ENCODE data around the gene OTOGL. TPM values are rescaled to one million over a fixed set of nuclear protein-coding genes. Genes with fewer than 3 reads are reported as not detected.

Gene OTOGL
- total RNA-seq, 3 donors from 2014 or later: 0.16 to 1.3 (median 0.59) TPM

GRCh38 chr12:80314741-80315140, 215.4 kb downstream of the OTOGL start:
- intact Hi-C loops (cut with DNase I; ENCODE audit: low total_unique reads): no loop called here
- H3K9me3 ChIP-seq: no peaks in the 10 kb centered on the region
- no peaks in the 10 kb centered on the region for H3K4me1 ChIP-seq
- H3K36me3 ChIP-seq: no peaks in the 10 kb centered on the region
- H3K4me3 ChIP-seq: no peak overlapping the region
- H3K27ac ChIP-seq: no peak overlapping the region
- no peak for DNase-seq (ENCODE audit: low spot score in 2 of 2)
- no peak for TF ChIP-seq POLR2AphosphoS5 (IDR thresholded peaks at IDR 0.05)
- TF ChIP-seq CTCF (IDR thresholded peaks at IDR 0.05): no peak
- TF ChIP-seq POLR2A (IDR thresholded peaks at IDR 0.05): no peak
- no peaks in the 10 kb centered on the region for H3K27me3 ChIP-seq

GRCh38 chr12:80316222-80316621, 216.9 kb downstream of the OTOGL start:
- intact Hi-C loops (cut with DNase I; ENCODE audit: low total_unique reads): no loop called here
- TF ChIP-seq CTCF (IDR thresholded peaks at IDR 0.05): no peak
- TF ChIP-seq POLR2A (IDR thresholded peaks at IDR 0.05): no peak
- TF ChIP-seq POLR2AphosphoS5 (IDR thresholded peaks at IDR 0.05): no peak

GRCh38 chr12:80317307-80317706, 218.0 kb downstream of the OTOGL start:
- H3K27me3 ChIP-seq: no peaks in the 10 kb centered on the region
- DNase-seq (ENCODE audit: low spot score in 2 of 2): no peak
- TF ChIP-seq POLR2A (IDR thresholded peaks at IDR 0.05) (no peak), POLR2AphosphoS5 (IDR thresholded peaks at IDR 0.05) (no peak)
- H3K4me3 ChIP-seq: no peak overlapping the region
- H3K36me3 ChIP-seq: no peaks in the 10 kb centered on the region
- intact Hi-C loops (cut with DNase I; ENCODE audit: low total_unique reads): no loop called here
- no peaks in the 10 kb centered on the region for H3K9me3 ChIP-seq
- no peak overlapping the region for H3K27ac ChIP-seq
- H3K4me1 ChIP-seq: no peaks in the 10 kb centered on the region

More at GRCh38 chr12:80316222-80316621, 216.9 kb downstream of the OTOGL start:
- no peak overlapping the region for H3K27ac ChIP-seq
- H3K4me3 ChIP-seq: no peak overlapping the region
- no peaks in the 10 kb centered on the region for H3K4me1 ChIP-seq
- no peaks in the 10 kb centered on the region for H3K9me3 ChIP-seq
- no peaks in the 10 kb centered on the region for H3K27me3 ChIP-seq
- no peak for DNase-seq (ENCODE audit: low spot score in 2 of 2)
- no peaks in the 10 kb centered on the region for H3K36me3 ChIP-seq

GRCh38 chr12:80317899-80318298, 218.6 kb downstream of the OTOGL start:
- Histone ChIP-seq H3K4me3 (no peak overlapping the region), H3K27ac (no peak overlapping the region), H3K36me3 (no peaks in the 10 kb centered on the region), H3K4me1 (no peaks in the 10 kb centered on the region), H3K27me3 (no peaks in the 10 kb centered on the region), H3K9me3 (no peaks in the 10 kb centered on the region)
- TF ChIP-seq POLR2AphosphoS5 (IDR thresholded peaks at IDR 0.05) (no peak), POLR2A (IDR thresholded peaks at IDR 0.05) (no peak), CTCF (IDR thresholded peaks at IDR 0.05) (no peak)
- DNase-seq (ENCODE audit: low spot score in 2 of 2): no peak
- intact Hi-C loops (cut with DNase I; ENCODE audit: low total_unique reads): no loop called here

- intact Hi-C loops (cut with DNase I; ENCODE audit: low total_unique reads): no loop called here
- no peaks in the 10 kb centered on the region for H3K27me3 ChIP-seq
Observed at GRCh38 chr12:80320121-80320678, 220.9 kb downstream of the OTOGL start.

More at GRCh38 chr12:80320121-80320678, 220.9 kb downstream of the OTOGL start:
- no peak overlapping the region for H3K4me3 ChIP-seq
- H3K27ac ChIP-seq: no peak overlapping the region
- DNase-seq (ENCODE audit: low spot score in 2 of 2): no peak
- TF ChIP-seq CTCF (IDR thresholded peaks at IDR 0.05): no peak
- TF ChIP-seq POLR2A (IDR thresholded peaks at IDR 0.05): no peak
- TF ChIP-seq POLR2AphosphoS5 (IDR thresholded peaks at IDR 0.05): no peak
- no peaks in the 10 kb centered on the region for H3K36me3 ChIP-seq
- H3K4me1 ChIP-seq: no peaks in the 10 kb centered on the region
- no peaks in the 10 kb centered on the region for H3K9me3 ChIP-seq

Data from breast epithelium (tissue), 4 donors.